CD14-positive monocyte (primary cell): Measurements from ENCODE around the gene NEXMIF. TPM values are rescaled to one million over a fixed set of nuclear protein-coding genes. Genes with fewer than 3 reads are reported as not detected.
"Not testable (repeated sequence)": the region's sequence is repeated elsewhere in the genome, so short reads cannot be mapped to it uniquely, and the experiment has no call there.

Experiments used
- DNase-seq, 3 donors: peaks; one replicate each; pipeline ENCODE4 v3.0.0-alpha.2; 2011 to 2022
- H2AFZ ChIP-seq: 2 replicates; pipeline ENCODE4 v1.6.0; 2012; ENCODE audit warnings: mild to moderate bottlenecking, low read depth, low read length, inconsistent platforms; ENCODE audit not compliant: insufficient read depth, poor library complexity, severe bottlenecking
- H3K27ac ChIP-seq, 2 donors: 1 replicate in 1 of 2; 2 replicates in 1 of 2; pipeline ENCODE4 v1.5.1; 2012 to 2013; ENCODE audit warnings: low read length in 2 of 2, control low read depth in 1 of 2, inconsistent platforms in 1 of 2, low read depth in 1 of 2, mild to moderate bottlenecking in 1 of 2
- H3K27me3 ChIP-seq, 2 donors: one replicate each; pipeline versions ENCODE4 v1.6.0 to v1.6.1; 2011 to 2013; ENCODE audit warnings: low read length in 2 of 2; ENCODE audit not compliant: control insufficient read depth in 2 of 2, insufficient read depth in 2 of 2
- H3K36me3 ChIP-seq, 2 donors: replicated peaks in 1 of 2; 1 replicate in 1 of 2; 2 replicates in 1 of 2; pipeline versions ENCODE4 v1.5.1 to v1.6.1; 2012 to 2013; ENCODE audit warnings: low read length in 2 of 2, control low read depth in 1 of 2, inconsistent platforms in 1 of 2, mild to moderate bottlenecking in 1 of 2; ENCODE audit not compliant: insufficient read depth in 2 of 2, control insufficient read depth in 1 of 2
- H3K4me1 ChIP-seq, 2 donors: 1 replicate in 1 of 2; 2 replicates in 1 of 2; pipeline versions ENCODE4 v1.5.1 to v1.6.1; 2012 to 2013; ENCODE audit warnings: low read length in 2 of 2, control low read depth in 1 of 2, inconsistent platforms in 1 of 2, mild to moderate bottlenecking in 1 of 2, moderate library complexity in 1 of 2; ENCODE audit not compliant: insufficient read depth in 2 of 2, control insufficient read depth in 1 of 2
- H3K4me2 ChIP-seq: replicated peaks from 2 replicates; pipeline ENCODE3; 2012; ENCODE audit warnings: low read length, moderate library complexity, mild to moderate bottlenecking; ENCODE audit not compliant: poor library complexity, severe bottlenecking; ENCODE audit errors: extremely low read depth
- H3K4me3 ChIP-seq, 3 experiments: fragments of 200-600 bp in 1 of 3; sonication (generic) in 1 of 3; replicated peaks in 1 of 3; 1 replicate in 2 of 3; 2 replicates in 1 of 3; pipeline ENCODE4 v1.5.1; 2011 to 2013; ENCODE audit warnings: low read length in 3 of 3, mild to moderate bottlenecking in 3 of 3, control low read depth in 2 of 3, low read depth in 2 of 3, inconsistent platforms in 1 of 3, moderate library complexity in 1 of 3
- H3K79me2 ChIP-seq: 2 replicates; pipeline ENCODE4 v1.6.0; 2012; ENCODE audit warnings: mild to moderate bottlenecking, control low read depth, inconsistent platforms, low read length, moderate library complexity; ENCODE audit not compliant: insufficient read depth
- H3K9ac ChIP-seq: 2 replicates; pipeline ENCODE4 v1.6.0; 2017; ENCODE audit warnings: low read length, mild to moderate bottlenecking; ENCODE audit not compliant: insufficient read depth, poor library complexity, severe bottlenecking
- H3K9me3 ChIP-seq, 2 donors: replicated peaks in 1 of 2; 1 replicate in 1 of 2; 2 replicates in 1 of 2; pipeline versions ENCODE4 v1.5.1 to v1.6.1; 2012 to 2013; ENCODE audit warnings: low read length in 2 of 2, control low read depth in 1 of 2; ENCODE audit not compliant: control insufficient read depth in 1 of 2, insufficient read depth in 1 of 2
- H4K20me1 ChIP-seq: 2 replicates; pipeline ENCODE4 v1.6.0; 2012; ENCODE audit warnings: mild to moderate bottlenecking, low read length, control low read depth, moderate library complexity; ENCODE audit not compliant: insufficient read depth
- H3K27ac Mint-ChIP-seq, 7 donors: one replicate each; pipeline ENCODE4 v1.8.0; 2020; ENCODE audit warnings: mild to moderate bottlenecking in 7 of 7, mixed read lengths in 7 of 7, moderate library complexity in 6 of 7, inconsistent platforms in 2 of 7
- H3K27me3 Mint-ChIP-seq, 3 donors: one replicate each; pipeline ENCODE4 v1.8.0; 2021 to 2022; ENCODE audit warnings: low read depth in 3 of 3, mild to moderate bottlenecking in 3 of 3, mixed read lengths in 3 of 3, moderate library complexity in 3 of 3, inconsistent platforms in 1 of 3
- H3K36me3 Mint-ChIP-seq, 2 donors: one replicate each; pipeline ENCODE4 v1.8.0; 2020; ENCODE audit warnings: mixed read lengths in 2 of 2, inconsistent platforms in 1 of 2, mild to moderate bottlenecking in 1 of 2
- H3K4me1 Mint-ChIP-seq: one replicate; pipeline ENCODE4 v1.8.0; 2020; ENCODE audit warnings: mild to moderate bottlenecking, mixed read lengths
- H3K4me3 Mint-ChIP-seq, 2 donors: one replicate each; pipeline ENCODE4 v1.8.0; 2020; ENCODE audit warnings: mild to moderate bottlenecking in 2 of 2, mixed read lengths in 2 of 2, moderate library complexity in 1 of 2
- H3K9me3 Mint-ChIP-seq, 7 donors: one replicate each; pipeline ENCODE4 v1.8.0; 2020 to 2022; ENCODE audit warnings: mixed read lengths in 7 of 7, mild to moderate bottlenecking in 6 of 7, moderate library complexity in 6 of 7, inconsistent platforms in 2 of 7
- WGBS: methylation state at CpG from one replicate; pipeline ENCODE4 v1.1.5; 2013; ENCODE audit warnings: missing lambda C conversion rate; ENCODE audit not compliant: insufficient coverage; 5-methylcytosine and 5-hydroxymethylcytosine counted together
- intact Hi-C, 2 donors: fragments of 100-400 bp; cut with micrococcal nuclease; formaldehyde crosslinking; loops; one replicate each; pipeline versions ENCODE4 v1.15.0 to v1.15.1; 2023
- polyA minus RNA-seq: library from RNA; depleted of rRNA, polyadenylated mRNA; stranded (reverse); fragments of >200 nt; gene quantifications from 2 replicates; pipeline ENCODE4 v1.2.3, GENCODE V29; 2012
- polyA plus RNA-seq, 3 donors: library from polyadenylated mRNA; depleted of rRNA in 1 of 3; unstranded in 2 of 3; stranded (reverse) in 1 of 3; fragments of 300-500 nt in 2 of 3; fragments of >200 nt in 1 of 3; fragmentation: Illumina TruSeq in 2 of 3; gene quantifications; 1 replicate in 2 of 3; 2 replicates in 1 of 3; pipeline ENCODE4 v1.2.3, GENCODE V29; 2012 to 2021
- total RNA-seq, 12 experiments: library from RNA in 1 of 12; stranded (reverse) in 1 of 12; fragments of 120-200 nt in 1 of 12; gene quantifications; one replicate each; pipeline ENCODE4 v1.2.4 and lab custom pipeline; 2013 to 2026; ENCODE audit warnings: mixed read lengths in 6 of 12, inconsistent platforms in 1 of 12
- TF ChIP-seq, protein P1 (sequence below): fragments of 200-600 bp; IDR thresholded peaks from one replicate; pipeline ENCODE4 v1.8.0; 2022; ENCODE audit warnings: antibody characterized with exemption, mild to moderate bottlenecking

Gene NEXMIF
- total RNA-seq (2013), result 0.02 TPM
- polyA plus RNA-seq, result not detected
- not detected in 2 replicates for polyA minus RNA-seq
- 0 to 12.1 (median 0.12) reads per million in 11 experiments for total RNA-seq (lab: John Stamatoyannopoulos, UW)

DNA sequence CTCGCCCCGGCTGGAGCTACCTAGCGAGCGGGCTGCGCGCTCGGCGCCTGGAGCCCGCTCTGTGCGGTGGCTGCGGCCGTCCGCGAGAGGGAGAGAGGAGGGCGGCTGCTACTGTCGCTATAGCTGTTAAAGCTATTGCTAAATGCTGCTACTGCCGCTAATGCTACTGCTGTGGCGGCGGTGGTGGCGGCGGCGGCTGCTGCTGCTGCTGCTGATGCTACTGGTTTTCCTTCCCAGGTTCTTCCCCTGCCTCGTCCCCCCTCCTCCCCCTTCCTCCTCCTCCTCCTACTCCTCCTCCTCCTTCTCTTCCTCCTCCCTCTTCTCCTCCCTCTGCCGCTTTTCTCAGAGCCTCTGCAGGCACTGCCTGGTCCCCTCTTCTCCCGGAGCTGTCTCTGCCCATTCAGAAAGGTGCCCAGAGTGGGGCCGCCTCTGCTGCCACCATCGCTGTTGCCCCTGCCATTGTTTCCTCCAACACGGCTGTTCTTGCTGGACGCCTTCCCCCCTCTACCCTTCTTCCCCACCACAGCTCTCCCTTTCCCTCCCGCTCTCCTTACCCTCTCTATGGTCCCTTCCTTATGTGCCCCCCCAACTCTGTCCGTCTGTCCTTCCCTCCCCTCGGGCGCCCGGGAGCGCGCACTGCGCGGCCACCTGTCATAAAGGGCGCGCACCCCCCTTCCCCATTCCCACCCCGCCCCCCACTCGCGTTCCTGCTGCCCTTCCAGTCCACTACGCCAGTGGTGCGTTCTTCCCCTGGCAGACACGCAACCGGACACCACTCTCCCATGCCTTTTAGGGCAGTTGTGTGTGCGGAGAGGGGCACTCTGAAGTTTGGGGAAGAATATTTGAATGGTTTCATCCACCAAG, at the start of gene NEXMIF:
Gene NEXMIF, minus strand, starts transcription at position 228 of the 864 bp plus-strand sequence.
- no peaks in the 10 kb centered on the region for H3K79me2 ChIP-seq
- H3K4me1 ChIP-seq, result peaks cover 0 to 2% of the 10 kb centered on the region in 2 donors
- peaks cover 3 to 23% (median 17%) of the 10 kb centered on the region in 7 donors for H3K9me3 Mint-ChIP-seq
- peaks cover 27 to 38% (median 36%) of the 10 kb centered on the region in 3 donors for H3K27me3 Mint-ChIP-seq
- H3K36me3 ChIP-seq, result no peaks in the 10 kb centered on the region
- peaks cover 11% of the 10 kb centered on the region for H3K4me1 Mint-ChIP-seq
- H3K9me3 ChIP-seq, result peaks cover 5 to 11% of the 10 kb centered on the region in 2 donors
- peak within 1 kb of the TSS; percentile 74 to 91 for H3K4me3 Mint-ChIP-seq
- no peaks in the 10 kb centered on the region for H4K20me1 ChIP-seq
- peaks cover 0 to 3% of the 10 kb centered on the region in 2 donors for H3K36me3 Mint-ChIP-seq
- H3K4me3 ChIP-seq, result peak within 1 kb of the TSS in 1 of 3 experiments; percentile 47
- H3K4me2 ChIP-seq, result peak within 1 kb of the TSS; percentile 44
- peaks cover 9 to 36% of the 10 kb centered on the region in 2 donors for H3K27me3 ChIP-seq
- H2AFZ ChIP-seq, result no peak within 1 kb of the TSS
- DNase-seq, result no peak
- WGBS, result 5% methylated on average over 7 of the region's 48 CpGs
- H3K27ac Mint-ChIP-seq, result peak within 1 kb of the TSS in 1 of 7 donors; percentile 25
- no peak within 1 kb of the TSS for H3K27ac ChIP-seq
- H3K9ac ChIP-seq, result no peak within 1 kb of the TSS
- intact Hi-C loops, result no loop called here
- TF ChIP-seq, protein P1, sequence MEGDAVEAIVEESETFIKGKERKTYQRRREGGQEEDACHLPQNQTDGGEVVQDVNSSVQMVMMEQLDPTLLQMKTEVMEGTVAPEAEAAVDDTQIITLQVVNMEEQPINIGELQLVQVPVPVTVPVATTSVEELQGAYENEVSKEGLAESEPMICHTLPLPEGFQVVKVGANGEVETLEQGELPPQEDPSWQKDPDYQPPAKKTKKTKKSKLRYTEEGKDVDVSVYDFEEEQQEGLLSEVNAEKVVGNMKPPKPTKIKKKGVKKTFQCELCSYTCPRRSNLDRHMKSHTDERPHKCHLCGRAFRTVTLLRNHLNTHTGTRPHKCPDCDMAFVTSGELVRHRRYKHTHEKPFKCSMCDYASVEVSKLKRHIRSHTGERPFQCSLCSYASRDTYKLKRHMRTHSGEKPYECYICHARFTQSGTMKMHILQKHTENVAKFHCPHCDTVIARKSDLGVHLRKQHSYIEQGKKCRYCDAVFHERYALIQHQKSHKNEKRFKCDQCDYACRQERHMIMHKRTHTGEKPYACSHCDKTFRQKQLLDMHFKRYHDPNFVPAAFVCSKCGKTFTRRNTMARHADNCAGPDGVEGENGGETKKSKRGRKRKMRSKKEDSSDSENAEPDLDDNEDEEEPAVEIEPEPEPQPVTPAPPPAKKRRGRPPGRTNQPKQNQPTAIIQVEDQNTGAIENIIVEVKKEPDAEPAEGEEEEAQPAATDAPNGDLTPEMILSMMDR, result no peak

- H3K4me1 Mint-ChIP-seq, H3K9me3 Mint-ChIP-seq, H3K36me3 Mint-ChIP-seq, H3K4me1 ChIP-seq, H3K27ac ChIP-seq, H3K27me3 ChIP-seq, H3K27me3 Mint-ChIP-seq, DNase-seq, H3K9ac ChIP-seq, H3K4me2 ChIP-seq, H3K4me3 ChIP-seq, H3K79me2 ChIP-seq, H3K4me3 Mint-ChIP-seq, H3K36me3 ChIP-seq, H2AFZ ChIP-seq, H3K9me3 ChIP-seq, H3K27ac Mint-ChIP-seq, H4K20me1 ChIP-seq, intact Hi-C loops: not testable (repeated sequence)
- WGBS, result no CpG with 5 or more reads among the region's 3 CpGs
These were observed 36.7 kb upstream of the NEXMIF start for GRCh38 chrX:74961962-74962361.
